ENCODE measurements around the gene MAD1L1. TPM values are rescaled to one million over a fixed set of nuclear protein-coding genes. Genes with fewer than 3 reads are reported as not detected.
A peak's percentile ranks its signal among the peaks of the same experiment; 100 is the strongest.
"Not testable (repeated sequence)": the region's sequence is repeated elsewhere in the genome, so short reads cannot be mapped to it uniquely, and the experiment has no call there.

MAD1L1 gene
- polyA plus RNA-seq, 4 donors: 22.6 to 26.9 (median 24.6) TPM

DNA sequence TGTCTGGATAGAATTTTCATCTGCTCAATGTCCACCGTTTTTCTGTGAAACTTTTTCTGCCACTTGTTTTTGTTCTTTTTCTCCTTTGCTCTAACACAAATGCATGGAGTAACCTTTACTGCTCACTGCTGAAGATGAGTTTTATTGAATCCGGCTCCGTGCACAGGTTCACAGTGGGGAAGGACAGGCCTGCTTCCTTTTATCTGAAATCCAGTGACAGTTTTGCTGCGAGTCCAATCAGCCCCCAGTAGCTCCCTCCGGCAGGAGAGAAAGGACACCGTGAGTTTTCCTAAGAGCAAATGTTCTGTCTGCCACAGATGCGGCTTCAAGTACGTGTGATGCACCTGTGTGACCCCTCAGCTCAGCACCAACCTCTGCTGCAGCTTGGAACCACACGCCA, 246.8 kb downstream of the MAD1L1 start:
- DNase-seq (ENCODE audit: low read depth in 4 of 4, low spot score in 3 of 4): no peak

DNA sequence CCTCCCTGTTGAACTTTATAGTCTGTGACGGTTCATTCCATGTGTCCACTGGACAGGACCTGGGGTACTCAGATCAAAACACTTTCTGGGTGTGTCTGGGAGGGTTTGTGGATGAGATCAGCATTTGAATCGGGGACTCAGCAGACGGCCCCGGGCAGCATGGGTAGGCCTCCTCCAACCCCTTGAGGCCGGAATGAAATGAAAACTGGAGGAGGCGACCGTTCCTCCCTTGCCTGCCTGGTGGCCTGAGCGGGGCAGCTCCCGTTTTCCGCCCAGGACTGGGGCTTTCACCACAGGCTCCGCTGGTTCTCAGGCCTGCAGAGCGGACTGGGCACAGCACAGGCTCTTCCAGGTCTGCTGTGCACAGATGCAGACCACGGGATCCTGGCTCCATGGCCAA, 247.7 kb downstream of the MAD1L1 start:
- DNase-seq (ENCODE audit: low read depth in 4 of 4, low spot score in 3 of 4): no peak

DNA sequence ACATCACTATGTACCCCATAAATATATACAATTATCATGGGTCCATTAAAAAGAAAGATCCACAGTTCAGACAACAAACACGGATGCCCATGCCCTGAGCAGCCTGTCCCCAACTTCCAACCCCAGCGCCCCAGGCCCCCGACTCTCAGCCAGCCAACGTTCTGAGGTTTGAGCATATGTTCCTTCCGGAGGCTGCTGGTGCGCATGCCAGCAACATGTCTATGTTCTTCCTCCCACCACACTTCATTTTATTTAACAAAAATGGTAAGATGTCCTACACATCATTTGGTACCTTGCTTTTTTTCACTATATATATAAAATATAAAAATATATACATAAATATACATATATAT, 250.9 kb downstream of the MAD1L1 start:
- DNase-seq (ENCODE audit: low read depth in 4 of 4, low spot score in 3 of 4): no peak

DNA sequence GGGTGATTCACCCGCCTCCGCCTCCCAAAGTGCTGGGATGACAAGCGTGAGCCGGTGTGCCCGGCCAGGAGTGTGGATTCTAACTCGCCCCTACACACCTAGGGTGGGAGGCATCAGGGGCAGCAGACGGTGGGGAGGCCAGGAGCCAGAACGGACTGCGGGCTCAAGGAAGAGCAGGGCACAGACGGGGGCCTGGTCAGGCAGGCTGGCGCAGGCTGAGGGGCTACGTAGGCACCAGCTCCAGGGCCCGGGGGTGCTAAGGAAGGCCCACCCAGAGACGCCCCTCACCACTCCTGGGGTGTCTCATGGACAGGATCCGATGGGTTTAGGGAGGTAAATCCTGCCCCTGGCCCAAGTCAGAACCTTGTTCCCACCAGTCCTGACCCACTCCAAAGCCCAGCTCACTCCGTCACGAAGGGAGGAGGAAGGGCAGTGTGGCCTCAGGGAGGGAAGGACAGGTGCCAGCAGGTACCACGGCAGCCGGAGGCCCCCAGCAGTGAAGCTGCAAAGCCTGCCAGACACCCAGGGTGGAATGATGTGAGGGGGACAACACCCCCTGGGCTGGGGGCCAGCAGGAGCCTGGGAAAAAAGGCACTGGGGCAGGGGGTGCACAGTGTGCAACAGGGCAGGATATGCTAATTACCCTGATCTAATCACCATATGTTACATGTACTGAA, 251.4 kb downstream of the MAD1L1 start:
- DNase-seq (ENCODE audit: low read depth in 4 of 4, low spot score in 3 of 4): no peak

DNA sequence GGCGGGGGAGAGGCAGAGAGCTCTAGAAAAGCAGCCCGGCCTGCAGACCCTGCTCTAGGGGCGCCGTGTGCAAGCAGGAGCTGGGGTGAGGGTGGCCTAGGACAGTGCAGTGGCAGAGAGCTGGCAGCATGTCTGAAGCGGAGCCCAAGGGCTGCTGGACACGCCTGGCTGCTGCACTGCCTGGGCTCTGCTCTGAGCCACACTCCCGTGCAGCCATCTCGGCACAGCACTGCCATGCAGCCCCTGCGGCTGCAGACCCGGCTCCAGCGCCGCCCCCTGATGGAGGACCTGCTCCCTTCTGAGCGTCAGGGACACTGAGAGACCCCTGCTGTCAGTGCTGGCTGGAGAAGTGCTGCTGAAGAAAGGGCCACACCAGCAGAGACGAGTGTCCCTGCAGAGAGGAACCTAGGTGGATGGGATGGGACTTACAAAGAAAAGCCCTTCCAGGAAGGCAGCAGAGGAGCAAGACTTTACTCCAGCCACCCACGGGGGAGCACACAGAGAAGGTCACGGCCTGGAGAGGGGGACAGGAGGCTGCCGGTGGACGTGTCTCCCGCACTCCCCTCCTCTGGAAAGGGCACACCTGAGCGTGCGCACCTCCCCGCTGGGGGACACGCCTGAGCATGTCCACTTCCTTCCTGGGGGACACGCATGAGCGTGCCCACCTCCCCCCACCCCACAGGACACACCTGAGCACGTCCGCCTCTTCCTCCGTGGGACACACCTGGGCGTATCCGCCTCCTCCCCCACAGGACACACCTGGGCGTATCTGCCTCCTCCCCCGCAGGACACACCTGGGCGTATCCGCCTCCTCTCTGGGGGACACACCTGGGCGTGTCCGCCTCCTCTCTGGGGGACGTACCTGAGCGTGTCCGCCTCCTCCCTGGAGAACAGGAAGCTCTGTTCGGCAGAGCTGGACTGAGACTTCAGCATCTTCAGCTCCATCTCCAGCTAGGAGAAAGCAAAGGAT, 252.9 kb downstream of the MAD1L1 start:
- DNase-seq (ENCODE audit: low read depth in 4 of 4, low spot score in 3 of 4): peak in 1 of 4 donors; percentile 31

DNA sequence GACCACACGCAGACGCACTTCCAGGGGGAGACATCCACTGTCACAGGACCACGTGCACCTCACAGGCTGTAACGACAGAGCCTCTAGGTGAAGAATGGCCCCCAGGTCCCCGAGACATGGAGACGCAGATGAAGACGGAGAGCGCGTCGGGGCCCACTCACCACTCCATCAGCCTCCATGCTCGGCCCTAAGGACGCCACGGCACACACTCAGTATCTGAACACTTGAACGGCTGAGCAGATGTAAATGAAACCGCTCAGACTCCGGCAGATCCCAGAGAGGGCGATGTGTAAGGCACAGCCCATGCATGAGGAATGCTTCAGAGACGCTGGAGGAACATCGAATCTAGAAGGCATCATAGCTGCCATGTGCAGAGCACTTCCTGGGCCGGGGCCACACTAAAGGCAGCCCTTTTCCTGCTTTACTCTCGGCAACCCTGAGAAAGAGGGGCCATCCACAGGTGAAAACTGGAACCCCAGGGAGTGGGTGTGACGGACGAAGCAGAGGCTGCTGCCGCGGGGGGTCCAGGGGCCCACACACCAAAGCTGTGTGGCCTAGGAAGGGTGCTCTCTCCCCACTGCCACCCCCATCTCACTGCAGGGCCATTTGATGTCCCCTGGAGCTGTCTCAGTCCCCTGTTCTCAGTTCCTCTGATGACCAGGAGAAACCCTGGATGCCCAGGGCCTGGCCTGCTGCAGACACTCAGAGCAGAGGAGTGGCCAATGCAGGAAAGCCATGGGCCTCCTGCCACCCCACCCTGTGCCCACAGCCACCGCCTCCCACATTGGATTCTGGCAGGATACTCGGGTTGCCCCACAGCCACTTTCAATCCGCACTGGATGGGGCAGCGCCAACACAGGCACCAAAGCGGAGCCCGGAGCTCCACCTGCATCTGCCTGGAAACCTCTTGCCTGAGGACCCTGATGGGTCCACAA, 253.8 kb downstream of the MAD1L1 start:
- DNase-seq (ENCODE audit: low read depth in 4 of 4, low spot score in 3 of 4): no peak

DNA sequence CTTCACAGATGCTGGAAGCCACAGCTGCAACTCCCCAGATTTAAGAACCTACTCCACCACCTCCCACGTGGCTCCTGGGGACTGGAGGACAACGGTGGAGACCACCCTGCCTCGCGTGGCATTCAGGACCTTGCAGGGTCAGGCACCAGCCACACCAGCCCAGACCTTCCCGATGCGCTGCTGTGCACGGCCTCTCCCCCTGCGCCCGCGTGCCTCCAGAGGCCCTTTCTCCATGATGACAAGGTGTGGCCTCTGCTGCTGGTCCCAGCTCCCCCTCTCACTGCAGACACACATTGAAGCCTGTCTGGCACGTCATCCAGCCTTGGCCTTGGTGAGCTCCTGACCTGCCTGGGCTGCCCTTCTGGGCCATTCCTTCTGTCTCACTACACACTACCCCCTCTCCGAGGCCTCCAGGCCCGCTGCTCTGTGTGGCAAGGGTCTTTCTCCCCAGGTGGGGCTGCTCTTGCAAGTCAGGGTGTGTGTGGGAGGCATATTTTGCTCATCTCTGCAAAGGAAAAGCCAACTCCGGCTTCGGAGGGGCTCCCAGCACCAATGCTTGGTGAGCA, 254.8 kb downstream of the MAD1L1 start:
- DNase-seq (ENCODE audit: low read depth in 4 of 4, low spot score in 3 of 4): no peak

DNA sequence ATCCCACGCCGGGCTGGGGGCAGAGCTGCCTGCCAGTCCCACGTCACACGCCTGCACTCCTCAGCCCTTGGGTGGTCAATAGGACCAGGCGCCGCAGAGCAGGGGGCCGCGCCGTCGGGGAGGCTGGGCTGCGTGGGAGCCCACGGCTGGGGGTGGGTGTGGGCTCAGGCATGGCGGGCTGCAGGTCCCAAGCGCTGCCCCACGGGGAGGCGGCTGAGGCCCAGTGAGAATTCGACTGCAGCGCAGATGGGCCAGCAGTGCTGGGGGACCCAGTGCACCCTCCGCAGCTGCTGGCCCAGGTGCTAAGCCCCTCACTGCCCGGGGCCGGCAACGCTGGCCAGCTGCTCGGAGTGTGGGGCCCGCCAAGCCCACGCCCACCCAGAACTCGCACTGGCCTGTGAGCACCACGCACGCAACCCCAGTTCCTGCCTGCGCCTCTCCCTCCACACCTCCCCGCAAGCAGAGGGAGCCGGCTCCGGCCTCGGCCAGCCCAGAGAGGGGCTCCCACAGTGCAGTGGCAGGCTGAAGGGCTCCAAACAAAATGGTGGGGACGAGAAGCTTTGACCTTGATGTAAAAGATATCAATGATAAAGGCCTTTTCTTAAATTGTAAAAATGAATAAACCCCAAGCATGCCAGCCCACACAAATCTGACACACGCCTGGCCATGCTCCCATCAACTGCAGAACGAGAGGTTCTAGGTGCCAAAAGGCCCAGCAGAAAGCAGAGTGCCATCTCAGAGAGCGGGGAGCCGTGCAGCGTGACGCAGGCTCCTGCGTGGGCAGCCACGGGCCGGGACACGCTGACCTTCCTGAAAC, 255.5 kb downstream of the MAD1L1 start:
- no peak for DNase-seq (ENCODE audit: low read depth in 4 of 4, low spot score in 3 of 4)

DNA sequence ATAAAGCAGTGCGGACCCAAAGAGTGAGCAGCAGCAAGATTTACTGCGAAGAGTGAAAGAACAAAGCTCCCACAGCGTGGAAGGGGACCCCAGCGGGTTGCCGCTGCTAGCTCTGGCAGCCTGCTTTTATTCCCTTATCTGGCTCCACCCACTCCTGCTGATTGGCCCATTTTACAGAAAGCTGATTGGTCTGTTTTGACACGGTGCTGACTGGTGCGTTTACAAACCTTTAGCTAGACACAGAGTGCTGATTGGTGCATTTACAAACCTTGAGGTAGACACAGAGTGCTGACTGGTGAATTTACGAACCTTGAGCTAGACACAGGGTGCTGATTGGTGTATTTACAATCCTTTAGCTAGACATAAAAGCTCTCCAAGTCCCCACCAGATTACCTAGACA, 256.2 kb downstream of the MAD1L1 start:
- DNase-seq (ENCODE audit: low read depth in 4 of 4, low spot score in 3 of 4): not testable (repeated sequence)

DNA sequence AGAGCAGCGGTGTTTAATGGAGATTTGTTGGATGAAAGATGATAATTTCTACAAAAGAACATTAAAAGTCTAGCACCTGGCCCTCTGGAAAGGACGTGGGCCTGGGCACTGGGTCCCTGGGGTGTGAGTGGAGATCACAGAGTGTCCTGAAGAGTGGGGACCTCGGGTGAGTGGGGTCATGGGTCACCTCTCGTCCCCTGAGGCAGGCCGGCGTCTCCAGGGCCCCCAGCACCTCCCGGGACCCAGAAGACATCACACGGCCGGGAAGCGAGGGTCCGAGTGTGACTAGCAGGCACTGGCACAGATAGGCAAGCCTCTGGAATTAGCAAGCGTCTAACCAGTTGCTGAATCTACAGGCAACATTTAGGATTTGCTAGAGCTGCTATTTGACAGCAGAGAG, 257.2 kb downstream of the MAD1L1 start:
- no peak for DNase-seq (ENCODE audit: low read depth in 4 of 4, low spot score in 3 of 4)

DNA sequence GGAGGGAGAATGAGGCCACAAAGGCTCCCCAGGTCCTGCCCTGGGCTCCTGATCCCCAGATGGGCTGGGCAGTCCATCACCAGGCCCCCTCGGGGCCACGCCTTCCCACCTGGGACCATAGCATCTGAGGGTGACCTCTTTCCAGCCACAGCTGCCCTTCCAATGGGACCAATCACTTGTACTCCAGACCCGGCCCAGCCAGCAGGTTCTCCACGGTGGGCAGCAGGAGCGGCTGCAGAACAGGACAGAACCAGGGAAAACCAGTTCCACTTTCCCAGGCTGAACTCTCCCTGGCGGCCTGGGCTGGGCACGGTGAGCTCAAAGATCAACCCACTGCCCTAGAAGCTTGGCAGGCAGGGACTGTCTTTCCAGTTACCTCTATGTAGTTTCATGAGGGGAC, 257.6 kb downstream of the MAD1L1 start:
- no peak for DNase-seq (ENCODE audit: low read depth in 4 of 4, low spot score in 3 of 4)

DNA sequence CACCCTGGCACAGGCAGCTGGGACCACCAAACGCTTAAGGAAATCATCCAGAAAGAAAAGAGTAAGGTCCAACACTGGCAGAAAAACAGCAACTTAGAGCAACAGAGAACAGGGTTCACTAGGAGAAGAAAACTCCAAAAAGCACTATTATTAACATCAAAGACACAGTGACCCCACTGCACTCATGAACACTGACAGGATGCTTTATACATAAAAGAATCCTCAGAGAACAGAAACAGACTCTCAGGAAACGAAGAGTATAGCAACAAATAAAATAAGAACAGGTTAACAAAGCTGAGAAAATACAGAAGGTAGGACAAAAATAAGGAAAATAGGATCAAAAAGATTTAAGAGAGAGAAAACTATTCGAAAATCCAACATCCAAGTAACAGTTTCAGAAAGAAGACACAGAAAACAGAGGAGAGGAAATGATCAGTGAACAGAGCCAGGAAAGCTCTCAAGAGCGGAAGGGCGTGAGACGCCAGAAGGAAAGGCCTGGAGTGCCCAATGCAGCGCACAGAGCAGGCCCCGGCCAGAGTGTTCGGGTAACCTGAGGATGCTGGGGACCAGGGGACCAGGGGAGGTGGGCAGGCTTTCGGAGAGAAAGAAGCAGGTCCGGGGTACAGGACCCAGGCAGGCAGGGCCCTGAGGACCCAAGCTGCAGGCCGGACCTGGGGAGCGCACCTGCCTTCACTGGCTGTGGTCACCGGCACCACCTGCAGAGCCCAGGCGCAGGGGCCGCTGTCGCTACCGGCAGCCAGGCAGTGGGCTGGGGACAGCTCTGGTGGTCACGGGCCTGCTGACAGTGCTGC, 258.2 kb downstream of the MAD1L1 start:
- DNase-seq (ENCODE audit: low read depth in 4 of 4, low spot score in 3 of 4): no peak

DNA sequence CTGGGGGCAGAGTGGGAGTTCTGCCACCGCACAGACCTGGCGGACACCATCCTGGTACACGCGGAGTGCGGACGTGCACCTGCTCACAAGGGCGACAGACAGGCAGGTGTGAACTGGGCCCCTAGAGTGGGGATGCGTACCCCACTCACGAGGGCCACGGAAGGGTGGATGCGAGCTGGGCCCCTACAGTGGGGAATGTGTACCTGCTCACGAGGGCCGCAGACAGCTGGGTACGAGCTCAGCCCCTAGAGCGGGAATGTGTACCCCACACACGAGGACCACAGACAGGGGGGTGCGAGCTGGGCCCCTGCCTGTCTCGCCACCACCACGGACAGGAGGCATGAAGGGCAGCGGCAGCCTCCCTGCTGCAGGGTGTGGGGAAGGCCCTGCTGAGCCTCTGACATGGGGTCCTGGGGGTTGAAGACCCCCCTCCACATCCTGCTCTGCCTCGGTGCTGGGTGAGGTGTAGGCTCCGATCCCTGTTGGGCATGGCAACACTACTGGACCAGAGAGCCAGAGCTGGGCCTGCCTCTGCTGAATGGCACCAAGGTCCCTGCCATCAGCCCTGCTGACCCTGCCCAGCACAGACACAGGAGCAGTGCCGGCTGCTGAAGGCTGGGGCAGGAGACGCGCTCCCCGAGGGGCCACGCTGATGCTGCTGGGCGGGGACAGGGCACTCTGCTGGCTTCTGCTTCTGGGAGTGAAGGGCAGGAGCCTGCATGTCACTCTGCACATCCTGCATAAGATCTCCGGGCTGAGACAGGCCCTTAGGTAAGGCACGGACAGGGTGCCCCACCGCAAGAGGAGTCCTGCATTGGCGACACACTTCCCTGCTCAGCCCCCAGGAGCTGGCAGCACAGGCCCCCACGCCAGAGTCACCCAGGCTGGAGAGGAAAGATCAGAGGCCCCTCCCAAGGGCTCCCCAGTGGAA, 259.2 kb downstream of the MAD1L1 start:
- no peak for DNase-seq (ENCODE audit: low read depth in 4 of 4, low spot score in 3 of 4)

DNA sequence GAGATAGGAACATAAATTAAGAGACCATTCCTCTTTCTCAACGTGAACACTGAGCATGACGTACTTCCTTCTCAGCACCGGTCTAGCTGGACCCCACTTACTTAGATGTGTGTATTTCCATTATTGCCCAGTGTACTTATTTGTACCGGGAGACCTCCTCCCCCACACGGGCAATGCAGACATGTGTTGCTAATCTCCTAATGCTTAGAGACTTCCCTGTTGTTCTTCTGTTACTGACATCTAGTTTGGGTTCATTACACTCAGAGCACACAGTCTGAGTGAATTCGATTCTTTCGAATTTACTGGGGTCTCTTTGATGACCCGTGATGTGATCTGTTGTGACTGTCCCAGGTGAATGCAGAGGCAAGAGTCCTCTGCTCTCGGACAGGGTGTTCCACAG, 260.0 kb downstream of the MAD1L1 start:
- no peak for DNase-seq (ENCODE audit: low read depth in 4 of 4, low spot score in 3 of 4)

DNA sequence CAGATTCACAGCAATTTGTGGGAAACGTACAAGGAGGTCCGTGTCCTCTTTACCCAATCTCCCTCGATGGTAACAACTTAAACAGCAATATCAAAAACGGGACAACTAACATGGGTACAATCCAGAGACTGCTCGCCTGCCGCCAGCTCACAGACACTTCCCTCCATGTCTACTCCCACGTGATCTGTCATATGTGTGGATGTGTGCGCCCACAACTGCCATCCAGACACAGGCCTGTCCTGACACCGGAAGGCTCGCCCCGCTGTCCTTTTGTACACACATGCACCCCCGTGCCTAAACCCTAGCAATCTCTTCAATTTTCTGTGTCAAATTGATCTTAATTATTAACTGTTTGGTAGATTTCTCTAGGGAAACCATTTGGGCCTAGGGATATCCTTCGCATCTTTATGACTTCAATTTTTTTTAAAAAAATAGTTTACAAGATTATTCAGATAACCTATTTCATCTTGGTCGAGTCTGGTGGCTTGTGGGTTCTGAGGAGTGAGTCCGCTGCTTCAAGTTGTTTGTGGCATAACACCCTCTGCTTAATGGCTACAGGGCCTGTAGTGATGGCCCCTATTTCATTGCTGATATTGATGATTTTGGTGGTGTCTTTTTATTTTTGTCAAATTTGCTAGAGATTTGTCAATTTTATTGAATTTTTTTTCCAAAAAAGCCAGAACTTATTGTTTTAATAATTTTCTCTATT, 260.6 kb downstream of the MAD1L1 start:
- DNase-seq (ENCODE audit: low read depth in 4 of 4, low spot score in 3 of 4): no peak

DNA sequence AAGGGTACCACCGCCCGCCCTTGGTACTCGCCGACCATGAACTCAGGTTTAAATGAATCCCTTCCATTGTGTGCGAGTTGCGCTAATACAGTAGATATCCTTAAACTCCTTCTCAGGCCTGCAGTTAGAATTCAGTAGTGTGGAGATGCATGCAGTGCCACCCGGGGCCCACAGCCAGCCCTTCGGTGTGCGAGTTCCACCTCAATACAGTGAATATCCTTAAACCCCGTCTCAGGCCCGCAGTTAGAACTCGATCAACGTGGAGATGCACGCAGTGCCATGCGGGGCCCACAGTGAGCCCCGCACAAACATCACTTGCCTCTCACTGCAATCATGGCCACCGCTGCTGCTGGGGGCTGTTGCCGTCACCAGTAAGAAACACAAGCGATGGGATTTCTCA, 261.9 kb downstream of the MAD1L1 start:
- DNase-seq (ENCODE audit: low read depth in 4 of 4, low spot score in 3 of 4): no peak

DNA sequence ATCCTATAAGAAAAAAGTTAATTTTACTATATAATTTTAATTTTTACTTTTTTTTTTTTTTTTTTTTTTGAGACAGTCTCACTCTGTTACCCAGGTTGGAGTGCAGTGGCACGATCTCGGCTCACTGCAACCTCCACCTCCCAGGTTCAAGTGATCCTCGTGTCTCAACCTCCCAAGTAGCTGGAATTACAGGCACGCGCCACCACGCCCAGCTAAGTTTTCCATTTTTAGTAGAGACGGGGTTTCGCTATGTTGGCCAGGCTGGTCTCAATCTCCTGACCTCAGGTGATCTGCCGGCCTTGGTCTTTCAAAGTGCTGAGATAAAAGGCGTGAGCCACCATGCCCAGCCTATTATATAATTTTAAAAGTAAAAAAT, 262.5 kb downstream of the MAD1L1 start:
- DNase-seq (ENCODE audit: low read depth in 4 of 4, low spot score in 3 of 4): not testable (repeated sequence)
